Fibroblast of skin of left biceps (primary cell): ENCODE results near the gene SCG3.
"Not testable (repeated sequence)": the region's sequence is repeated elsewhere in the genome, so short reads cannot be mapped to it uniquely, and the experiment has no call there.

Experiments used
- DNase-seq, 2 experiments: peaks; one replicate each; pipeline ENCODE4 v3.0.0-alpha.2; 2013; ENCODE audit warnings: low read depth in 2 of 2

The SCG3 gene

DNA sequence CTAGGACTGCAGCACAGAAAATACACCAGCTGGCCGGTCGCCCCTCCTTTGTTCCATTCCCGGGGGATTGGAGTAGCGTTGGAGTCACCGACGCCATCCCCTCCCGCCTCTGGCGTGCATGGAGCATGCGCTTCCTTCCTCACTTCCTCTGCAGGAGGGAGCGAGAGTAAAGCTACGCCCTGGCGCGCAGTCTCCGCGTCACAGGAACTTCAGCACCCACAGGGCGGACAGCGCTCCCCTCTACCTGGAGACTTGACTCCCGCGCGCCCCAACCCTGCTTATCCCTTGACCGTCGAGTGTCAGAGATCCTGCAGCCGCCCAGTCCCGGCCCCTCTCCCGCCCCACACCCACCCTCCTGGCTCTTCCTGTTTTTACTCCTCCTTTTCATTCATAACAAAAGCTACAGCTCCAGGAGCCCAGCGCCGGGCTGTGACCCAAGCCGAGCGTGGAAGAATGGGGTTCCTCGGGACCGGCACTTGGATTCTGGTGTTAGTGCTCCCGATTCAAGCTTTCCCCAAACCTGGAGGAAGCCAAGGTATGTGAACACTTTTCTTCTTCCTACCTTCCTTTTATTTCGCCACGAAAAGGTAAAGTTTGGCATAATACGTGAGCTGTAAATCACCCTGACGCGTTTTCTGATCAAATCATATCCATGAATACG, at the start of gene SCG3:
TSS of gene SCG3 (plus strand) at position 201 of the 661 bp plus-strand sequence. CDS start at position 454, 253 bp downstream.
- DNase-seq: peak; percentile 13 to 16

- DNase-seq: no peak
These were observed 46.6 kb upstream of the SCG3 start for GRCh38 chr15:51634591-51635198.

DNA sequence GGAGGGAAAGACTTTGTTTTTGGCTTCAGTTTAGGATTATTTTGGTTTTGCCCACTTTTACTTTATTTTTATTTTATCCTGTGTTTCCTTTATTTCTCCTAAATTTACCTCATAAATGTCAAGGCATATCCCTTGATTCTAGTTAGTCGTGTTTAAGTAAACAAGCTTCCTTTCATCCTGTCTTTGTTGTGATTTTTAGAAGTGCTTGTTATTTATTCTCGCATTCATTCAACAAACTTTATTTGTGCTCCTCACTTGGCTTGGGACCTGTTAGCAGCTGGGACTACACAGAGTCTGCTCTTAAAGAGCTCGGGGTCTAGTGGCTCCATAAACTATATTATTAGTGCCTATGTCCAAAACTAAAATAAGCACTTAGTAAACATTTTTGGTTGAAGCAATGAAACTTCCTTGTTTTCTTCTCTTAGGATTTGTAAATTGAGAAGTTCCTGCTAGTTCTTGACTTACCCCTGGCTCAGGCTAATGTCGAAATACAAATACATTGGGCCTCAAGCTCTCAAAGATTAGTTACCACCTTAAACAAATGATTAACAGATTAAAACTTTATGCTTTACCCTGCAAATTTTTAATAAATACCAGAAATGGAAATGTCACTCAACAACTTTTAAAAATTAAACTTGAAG, 39.7 kb upstream of the SCG3 start:
- DNase-seq: no peak

DNA sequence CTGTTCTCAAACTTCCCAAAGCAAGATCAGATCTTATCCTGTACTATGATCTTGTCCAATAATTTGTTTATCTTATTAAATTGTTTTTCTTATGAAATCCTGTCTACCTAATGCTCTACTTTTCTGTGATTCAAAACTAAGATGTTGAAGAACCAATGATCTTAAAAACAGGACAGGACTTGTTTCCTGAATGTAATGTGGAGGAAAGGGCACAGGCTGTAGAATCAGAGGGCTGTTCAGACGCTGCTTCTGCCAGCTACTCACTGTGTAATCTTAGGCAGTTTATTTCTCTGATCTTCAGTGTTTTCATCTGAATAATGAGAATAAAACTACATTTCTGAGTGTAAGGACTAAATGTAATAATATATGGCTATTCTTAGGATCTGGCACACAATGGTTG, 38.6 kb upstream of the SCG3 start:
- DNase-seq: no peak

DNA sequence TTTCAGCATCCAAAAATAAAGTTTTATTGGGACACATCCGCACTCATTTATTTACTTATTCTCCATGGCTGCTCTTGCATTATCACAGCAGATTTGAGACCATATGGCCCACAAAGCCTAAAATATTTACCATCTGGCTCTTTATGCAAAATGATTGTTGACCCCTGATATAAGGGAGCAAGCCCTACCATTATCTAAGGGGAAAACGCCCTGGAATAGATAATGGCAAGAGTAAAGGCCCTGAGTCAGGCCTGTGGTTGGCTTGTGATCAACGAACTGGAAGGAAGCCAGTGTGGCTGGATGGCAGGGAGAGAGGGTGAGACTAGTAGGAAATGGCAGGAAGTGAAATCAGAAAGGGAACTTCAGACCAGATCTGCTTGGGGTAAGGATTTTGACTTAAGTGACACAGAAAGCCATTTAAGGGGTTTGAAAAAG, 34.2 kb upstream of the SCG3 start:
- DNase-seq: no peak

DNA sequence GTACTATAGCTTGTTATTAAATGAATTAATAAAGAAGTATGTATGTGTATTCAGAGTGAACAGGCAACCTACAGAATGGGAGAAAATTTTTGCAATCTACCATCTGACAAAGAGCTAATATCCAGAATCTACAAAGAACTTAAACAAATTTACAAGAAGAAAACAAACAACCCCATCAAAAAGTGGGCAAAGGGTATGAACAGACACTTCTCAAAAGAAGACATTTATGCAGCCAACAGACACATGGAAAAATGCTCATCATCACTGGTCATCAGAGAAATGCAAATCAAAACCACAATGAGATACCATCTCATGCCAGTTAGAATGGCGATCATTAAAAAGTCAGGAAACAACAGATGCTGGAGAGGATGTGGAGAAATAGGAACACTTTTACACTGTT, 33.2 kb upstream of the SCG3 start:
- not testable (repeated sequence) for DNase-seq

- DNase-seq: not testable (repeated sequence)
These were observed 32.7 kb upstream of the SCG3 start for GRCh38 chr15:51648643-51649042.

GRCh38 chr15:51649659-51650521, 31.4 kb upstream of the SCG3 start:
- peak; percentile 28 to 37 for DNase-seq

DNA sequence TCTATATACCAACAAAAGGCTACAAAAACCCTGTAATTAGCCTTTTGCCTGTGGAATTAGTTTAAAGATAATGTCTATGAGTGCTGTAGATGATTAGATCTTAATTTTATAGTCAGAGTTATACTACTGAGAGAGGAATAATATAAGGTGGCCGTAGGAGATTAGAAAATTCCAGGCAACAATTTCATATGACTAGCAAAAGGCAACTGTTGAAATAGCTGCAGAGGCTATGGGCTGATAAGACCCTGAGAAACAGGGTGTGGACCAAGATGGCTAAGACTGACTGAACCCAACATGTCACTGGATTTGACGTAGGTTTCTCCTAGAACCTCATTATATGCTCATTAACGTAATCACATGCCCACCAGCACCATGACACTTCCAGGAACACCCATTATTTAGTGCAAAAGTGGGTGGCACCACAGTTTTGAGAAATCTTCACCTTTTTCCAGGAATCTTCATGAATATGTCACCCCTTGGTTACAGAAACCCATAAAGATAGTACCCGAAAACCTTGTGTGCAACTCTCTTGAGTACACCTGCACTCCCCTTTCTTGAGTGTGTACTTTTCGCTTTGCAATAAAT, 29.1 kb upstream of the SCG3 start:
- no peak for DNase-seq

DNA sequence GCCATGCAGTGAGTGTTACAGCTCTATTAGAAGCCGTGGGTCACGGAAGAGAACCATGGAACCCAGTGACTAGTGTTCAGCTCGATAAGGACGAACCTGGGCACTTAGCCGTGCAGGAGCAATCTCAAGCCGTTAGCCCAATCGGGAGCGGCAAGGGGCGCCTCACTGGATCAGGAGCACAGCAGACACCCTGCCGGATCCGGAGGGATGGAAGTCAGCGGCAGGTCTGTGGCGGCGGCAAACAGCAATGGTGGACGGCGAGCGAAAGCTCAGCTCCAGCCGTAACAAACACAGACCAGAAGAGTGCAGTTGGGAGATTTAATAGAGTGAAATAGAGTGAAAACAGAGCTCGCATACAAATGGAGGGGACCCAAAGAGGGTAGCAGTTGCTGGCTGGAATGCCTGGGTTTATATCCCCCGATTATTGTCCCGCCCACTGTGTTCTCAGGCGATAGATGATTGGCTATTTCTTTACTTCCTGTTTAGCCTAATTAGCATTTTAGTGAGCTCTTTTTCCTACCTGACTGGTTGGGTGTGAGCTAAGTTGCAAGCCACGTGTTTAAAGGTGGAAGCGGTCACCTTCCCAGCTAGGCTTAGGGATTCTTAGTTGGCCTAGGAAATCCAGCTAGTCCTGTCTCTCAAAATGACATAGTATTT, 25.8 kb upstream of the SCG3 start:
- DNase-seq: not testable (repeated sequence)

GRCh38 chr15:51658664-51659063, 22.6 kb upstream of the SCG3 start:
- no peak for DNase-seq

DNA sequence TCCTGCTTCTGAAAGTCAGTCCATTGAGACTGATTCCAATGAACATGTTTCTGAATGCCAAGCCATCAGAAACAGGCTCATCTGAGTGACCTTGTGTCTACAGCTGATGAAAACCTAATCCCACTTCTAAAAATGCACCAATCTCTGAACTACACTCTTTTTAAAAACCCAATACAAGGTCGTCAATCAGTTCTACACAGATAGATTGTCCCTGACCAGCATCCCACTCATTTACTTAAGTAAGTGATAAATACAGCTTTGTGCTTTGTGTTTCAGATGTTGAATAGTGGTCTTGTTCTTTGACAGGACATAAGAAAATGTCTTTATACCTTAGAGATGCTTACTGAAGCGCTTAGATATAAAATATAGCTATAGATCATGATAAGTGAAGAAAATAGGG, 20.2 kb upstream of the SCG3 start:
- DNase-seq: no peak

DNA sequence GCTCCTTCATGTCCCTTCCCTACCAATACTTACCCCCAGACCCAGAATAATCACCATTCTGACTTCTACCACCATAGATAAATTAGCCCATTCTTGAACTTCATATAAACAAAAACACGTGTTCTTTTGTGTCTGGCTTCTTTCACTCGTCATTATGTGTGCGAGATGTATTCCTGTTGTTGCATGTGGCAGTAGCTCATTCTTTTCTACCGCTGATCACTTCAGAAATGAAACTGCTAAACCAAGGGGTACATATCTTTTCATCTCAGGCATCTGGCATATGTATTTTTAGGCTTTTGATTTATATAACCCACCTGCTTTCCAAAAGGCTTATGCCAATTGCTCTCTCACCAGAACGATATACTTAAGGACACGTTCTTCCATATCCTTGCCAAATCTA, 13.8 kb upstream of the SCG3 start:
- DNase-seq: no peak

- no peak for DNase-seq
These were observed 12.9 kb upstream of the SCG3 start for GRCh38 chr15:51668446-51668845.

DNA sequence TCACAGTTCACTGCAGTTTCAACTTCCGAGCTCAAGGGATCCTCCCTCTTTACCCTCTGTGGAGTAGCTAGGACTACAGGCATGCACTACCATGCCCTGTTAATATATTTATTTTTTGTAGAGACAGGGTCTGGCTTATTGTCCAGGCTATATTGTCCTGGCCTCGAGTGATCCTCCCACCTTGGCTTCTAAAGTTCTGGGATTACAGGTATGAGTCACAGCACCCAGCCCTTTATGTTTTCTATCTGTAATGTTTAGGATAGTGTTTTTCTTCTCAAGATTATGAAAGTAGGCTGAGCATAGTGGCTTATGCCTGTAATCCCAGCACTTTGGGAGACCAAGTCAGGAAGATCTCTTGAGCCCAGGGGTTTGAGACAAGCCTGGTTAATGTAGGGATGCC, 11.9 kb upstream of the SCG3 start:
- DNase-seq: no peak

- no peak for DNase-seq
These were observed 9.1 kb upstream of the SCG3 start for GRCh38 chr15:51672155-51672687.

DNA sequence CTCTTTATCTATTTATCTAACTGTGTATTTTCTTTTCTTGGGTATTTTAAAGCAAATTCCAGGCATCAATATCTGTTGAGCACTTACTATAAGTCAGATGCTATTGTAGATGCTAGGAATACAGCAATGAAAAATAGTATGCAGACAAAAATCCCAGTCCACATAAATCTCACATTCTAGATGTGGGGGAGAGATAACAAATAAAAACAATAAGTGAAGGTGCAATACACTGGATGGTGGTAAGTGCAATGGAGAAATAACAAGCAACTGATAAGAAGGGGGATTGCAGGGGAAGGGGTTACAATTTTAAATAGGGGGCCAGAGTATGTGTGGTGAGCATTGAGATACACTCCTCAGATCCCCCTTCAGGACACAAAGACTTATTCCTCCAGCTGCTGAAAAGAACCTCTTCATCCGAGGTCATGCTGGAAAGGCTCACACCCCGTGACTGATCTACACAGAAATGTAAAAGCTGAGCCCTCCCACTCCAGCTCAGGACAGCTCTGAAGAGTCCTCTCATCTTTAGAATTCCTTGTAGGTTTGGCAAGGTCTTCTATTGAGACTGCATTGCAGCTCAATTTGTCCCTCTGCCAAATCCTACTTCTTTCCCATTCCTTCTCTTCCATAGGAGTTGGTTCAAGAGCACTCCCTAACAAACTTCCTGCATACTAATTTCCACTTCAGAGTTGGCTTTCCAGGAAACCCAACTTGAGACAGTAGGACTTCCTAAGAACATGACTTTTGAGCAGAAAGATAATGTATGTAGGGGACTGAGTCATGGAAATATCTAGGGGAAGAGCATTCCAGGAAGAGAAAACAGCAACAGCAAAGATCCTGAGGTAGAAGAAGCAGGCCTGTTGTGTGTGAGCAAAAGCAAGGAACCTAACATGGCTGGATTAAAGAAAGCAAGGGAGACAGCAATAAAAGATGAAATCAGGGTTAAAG, 8.1 kb upstream of the SCG3 start:
- DNase-seq: no peak

GRCh38 chr15:51675234-51675633, 6.1 kb upstream of the SCG3 start:
- DNase-seq: no peak

GRCh38 chr15:51677021-51677420, 4.3 kb upstream of the SCG3 start:
- no peak for DNase-seq

DNA sequence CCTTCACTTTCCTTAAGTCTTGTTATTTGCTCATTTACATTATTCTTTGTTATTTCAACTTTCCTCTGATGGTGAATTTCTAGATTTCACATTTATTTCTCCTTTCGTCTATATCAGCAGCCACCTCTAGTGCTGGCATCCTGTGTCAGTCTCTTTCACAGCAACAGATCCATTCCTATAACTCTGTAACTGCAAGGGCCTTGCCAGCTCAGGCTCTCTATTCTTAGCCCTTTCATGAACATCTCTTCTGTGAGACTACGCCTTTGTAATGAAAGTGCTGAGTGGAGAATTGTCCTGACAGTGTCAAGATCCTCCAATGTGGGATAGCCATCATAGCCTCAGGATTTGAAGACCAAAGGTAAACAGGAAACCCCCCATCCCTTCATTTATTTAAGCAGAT, 3.9 kb upstream of the SCG3 start:
- no peak for DNase-seq
